NB4 (cell line): Measurements from ENCODE around the gene ALX1.

Experiments
- DNase-seq: peaks from one replicate; pipeline ENCODE4 v3.0.0; 2010; ENCODE audit warnings: low read depth
- H3K4me3 ChIP-seq: one replicate; pipeline ENCODE4 v1.5.1; 2011; ENCODE audit warnings: mild to moderate bottlenecking, low read depth, low read length, moderate library complexity
- CTCF ChIP-seq: IDR thresholded peaks from one replicate; pipeline ENCODE4 v1.5.1; 2012; ENCODE audit warnings: low read depth, low read length
- MAX ChIP-seq: IDR thresholded peaks from 2 replicates; pipeline ENCODE4 v1.6.1; 2011; ENCODE audit warnings: low read depth, low read length
- MYC ChIP-seq: IDR thresholded peaks from 2 replicates; pipeline ENCODE4 v1.6.1; 2011; ENCODE audit warnings: low read depth, low read length
- POLR2A ChIP-seq: IDR thresholded peaks from 2 replicates; pipeline ENCODE4 v1.6.1; 2011; ENCODE audit warnings: mild to moderate bottlenecking; ENCODE audit not compliant: insufficient read length; ENCODE audit errors: extremely low read depth

ALX1 gene

GRCh38 chr12:85260896-85261295, 19.1 kb upstream of the ALX1 start:
- TF ChIP-seq MYC: no peak
- TF ChIP-seq POLR2A: no peak
- TF ChIP-seq CTCF: no peak
- no peak for TF ChIP-seq MAX
- no peak overlapping the region for H3K4me3 ChIP-seq
- no peak for DNase-seq

- TF ChIP-seq MYC (no peak), POLR2A (no peak), CTCF (no peak), MAX (no peak)
- no peak for DNase-seq
- H3K4me3 ChIP-seq: no peak overlapping the region
Measured at GRCh38 chr12:85266356-85266755, 13.7 kb upstream of the ALX1 start.

- DNase-seq: no peak
Measured at GRCh38 chr12:85273381-85274314, 6.4 kb upstream of the ALX1 start.

GRCh38 chr12:85274315-85274651, 5.7 kb upstream of the ALX1 start:
- DNase-seq: no peak
- no peak overlapping the region for H3K4me3 ChIP-seq
- TF ChIP-seq MAX: no peak
- TF ChIP-seq POLR2A: no peak
- TF ChIP-seq MYC: no peak
- no peak for TF ChIP-seq CTCF

More at GRCh38 chr12:85273381-85274314, 6.4 kb upstream of the ALX1 start:
- no peak for TF ChIP-seq POLR2A
- no peak for TF ChIP-seq MYC
- TF ChIP-seq MAX: no peak
- no peak for TF ChIP-seq CTCF
- no peak overlapping the region for H3K4me3 ChIP-seq

- no peak for TF ChIP-seq POLR2A
- TF ChIP-seq CTCF: no peak
- TF ChIP-seq MYC: no peak
- TF ChIP-seq MAX: no peak
- no peak for DNase-seq
- no peak overlapping the region for H3K4me3 ChIP-seq
Measured at GRCh38 chr12:85275374-85275773, 4.6 kb upstream of the ALX1 start.
